Type B pancreatic cell (in vitro differentiated cells): ENCODE results near the gene ACOD1. TPM values are rescaled to one million over a fixed set of nuclear protein-coding genes. Genes with fewer than 3 reads are reported as not detected.
A peak's percentile ranks its signal among the peaks of the same experiment; 100 is the strongest.
"Not testable (repeated sequence)": the region's sequence is repeated elsewhere in the genome, so short reads cannot be mapped to it uniquely, and the experiment has no call there.

Source experiments
- DNase-seq: peaks from one replicate; pipeline ENCODE4 v3.0.0; 2021; ENCODE audit warnings: mixed read lengths; ENCODE audit not compliant: unreplicated experiment; ENCODE audit errors: extremely low spot score
- H3K27ac Mint-ChIP-seq: 2 replicates; pipeline ENCODE4 v1.8.0; 2021; ENCODE audit warnings: mild to moderate bottlenecking, mixed read lengths
- H3K27me3 Mint-ChIP-seq: 2 replicates; pipeline ENCODE4 v1.8.0; 2021; ENCODE audit warnings: mixed read lengths
- H3K36me3 Mint-ChIP-seq: 2 replicates; pipeline ENCODE4 v1.8.0; 2021; ENCODE audit warnings: mixed read lengths
- H3K4me1 Mint-ChIP-seq: one replicate; pipeline ENCODE4 v1.8.0; 2021; ENCODE audit warnings: mixed read lengths; ENCODE audit not compliant: unreplicated experiment
- H3K4me3 Mint-ChIP-seq: 2 replicates; pipeline ENCODE4 v1.8.0; 2021; ENCODE audit warnings: mild to moderate bottlenecking, mixed read lengths
- H3K9me3 Mint-ChIP-seq: 2 replicates; pipeline ENCODE4 v1.8.0; 2021; ENCODE audit warnings: mixed read lengths
- long read RNA-seq: library from polyadenylated mRNA; unstranded; transcript quantifications from one replicate; pipeline ENCODE4 v2.0.0, GENCODE V29; 2020
- total RNA-seq: library from RNA; stranded (reverse); gene quantifications from 2 replicates; pipeline ENCODE4 v1.2.1, GENCODE V29; 2021; ENCODE audit warnings: low replicate concordance
- TF ChIP-seq, protein P1 (sequence below): fragments of 200-600 bp; sonication (generic); conservative IDR thresholded peaks from 2 replicates; pipeline ENCODE4 v1.5.0; 2021; ENCODE audit warnings: antibody characterized with exemption, mild to moderate bottlenecking

Gene ACOD1
- total RNA-seq = not detected in 2 replicates
- long read RNA-seq = 0 reads

DNA sequence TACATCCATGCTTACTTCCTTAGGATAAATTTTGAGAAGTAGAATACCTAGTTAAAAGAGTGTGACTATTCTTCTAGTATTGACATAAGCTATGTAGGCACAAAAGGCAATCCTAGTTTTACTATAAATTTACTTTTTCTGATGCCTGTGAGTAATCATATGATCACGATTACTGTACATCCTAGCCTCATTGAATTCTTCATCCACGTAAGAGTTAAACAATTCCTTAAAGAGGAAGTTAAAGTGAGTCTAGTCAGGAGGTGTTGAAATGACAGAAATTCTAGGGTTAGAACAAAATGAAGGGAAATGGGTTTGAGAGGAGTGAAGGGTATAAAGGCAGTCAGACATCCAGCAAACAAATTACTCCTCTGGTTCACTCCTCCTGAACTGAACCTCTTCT lies at the start of gene ACOD1:
TSS of gene ACOD1 (plus strand) at position 363 of the 400 bp plus-strand sequence. CDS start 48 bp downstream, outside the sequence.
- no peak within 1 kb of the TSS for H3K27ac Mint-ChIP-seq
- H3K27me3 Mint-ChIP-seq = peaks cover 11% of the 10 kb centered on the region
- H3K4me1 Mint-ChIP-seq = no peaks in the 10 kb centered on the region
- no peak within 1 kb of the TSS for H3K4me3 Mint-ChIP-seq
- no peak for DNase-seq
- TF ChIP-seq, protein P1, sequence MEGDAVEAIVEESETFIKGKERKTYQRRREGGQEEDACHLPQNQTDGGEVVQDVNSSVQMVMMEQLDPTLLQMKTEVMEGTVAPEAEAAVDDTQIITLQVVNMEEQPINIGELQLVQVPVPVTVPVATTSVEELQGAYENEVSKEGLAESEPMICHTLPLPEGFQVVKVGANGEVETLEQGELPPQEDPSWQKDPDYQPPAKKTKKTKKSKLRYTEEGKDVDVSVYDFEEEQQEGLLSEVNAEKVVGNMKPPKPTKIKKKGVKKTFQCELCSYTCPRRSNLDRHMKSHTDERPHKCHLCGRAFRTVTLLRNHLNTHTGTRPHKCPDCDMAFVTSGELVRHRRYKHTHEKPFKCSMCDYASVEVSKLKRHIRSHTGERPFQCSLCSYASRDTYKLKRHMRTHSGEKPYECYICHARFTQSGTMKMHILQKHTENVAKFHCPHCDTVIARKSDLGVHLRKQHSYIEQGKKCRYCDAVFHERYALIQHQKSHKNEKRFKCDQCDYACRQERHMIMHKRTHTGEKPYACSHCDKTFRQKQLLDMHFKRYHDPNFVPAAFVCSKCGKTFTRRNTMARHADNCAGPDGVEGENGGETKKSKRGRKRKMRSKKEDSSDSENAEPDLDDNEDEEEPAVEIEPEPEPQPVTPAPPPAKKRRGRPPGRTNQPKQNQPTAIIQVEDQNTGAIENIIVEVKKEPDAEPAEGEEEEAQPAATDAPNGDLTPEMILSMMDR = no peak
- peaks cover 4% of the 10 kb centered on the region for H3K9me3 Mint-ChIP-seq
- H3K36me3 Mint-ChIP-seq = no peaks in the 10 kb centered on the region

DNA sequence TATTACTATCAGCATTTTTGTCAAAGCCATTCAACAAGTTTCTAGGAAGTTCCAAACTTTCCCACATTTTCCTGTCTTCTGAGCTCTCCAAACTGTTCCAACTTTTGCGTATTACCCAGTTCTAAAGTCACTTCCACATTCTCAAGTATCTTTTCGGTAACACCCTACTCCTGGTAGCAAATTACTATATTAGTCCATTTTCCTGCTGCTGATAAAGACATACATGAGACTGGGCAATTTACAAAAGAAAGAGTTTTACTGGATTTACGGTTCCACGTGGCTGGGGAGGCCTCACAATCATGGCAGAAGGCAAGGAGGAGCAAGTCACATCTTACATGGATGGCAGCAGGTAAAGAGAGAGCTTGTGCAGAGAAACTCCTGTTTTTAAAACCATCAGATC lies 49.2 kb upstream of the ACOD1 start:
- H3K36me3 Mint-ChIP-seq, H3K4me3 Mint-ChIP-seq, H3K27ac Mint-ChIP-seq, DNase-seq: not testable (repeated sequence)
- H3K27me3 Mint-ChIP-seq = peaks cover 15% of the 10 kb centered on the region
- H3K4me1 Mint-ChIP-seq = peaks cover 10% of the 10 kb centered on the region
- H3K9me3 Mint-ChIP-seq = peaks cover 19% of the 10 kb centered on the region

DNA sequence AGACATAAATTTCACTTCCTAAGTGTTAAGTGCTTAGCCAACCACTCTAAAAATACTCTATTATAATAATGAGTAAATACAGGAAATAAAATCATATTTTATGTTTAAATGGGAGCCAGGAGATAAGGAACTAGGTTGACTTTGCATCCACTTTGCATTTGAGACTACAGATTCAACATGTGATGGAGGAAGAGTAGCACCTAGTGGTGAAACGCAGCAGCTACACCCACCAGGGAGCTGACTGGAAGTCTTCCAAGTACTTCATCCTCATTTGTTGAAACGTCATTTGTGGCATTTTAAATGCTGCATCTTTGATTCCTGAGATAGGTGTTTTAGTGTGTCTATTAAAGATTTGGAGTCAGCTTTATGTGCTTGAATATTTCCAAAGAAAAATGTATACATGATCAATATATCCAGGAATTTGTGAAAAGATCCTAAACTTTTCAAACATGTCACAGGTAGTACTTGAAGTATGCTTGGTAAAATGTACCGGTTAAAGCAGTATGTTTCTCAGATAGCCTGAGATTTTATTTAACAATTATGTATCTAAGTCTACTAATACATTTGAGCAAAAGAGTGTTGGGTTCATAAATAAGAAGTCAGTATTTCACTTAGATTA lies 44.7 kb upstream of the ACOD1 start:
- TF ChIP-seq, protein P1 = peak; percentile 98
- peaks cover 11% of the 10 kb centered on the region for H3K9me3 Mint-ChIP-seq
- H3K27me3 Mint-ChIP-seq = peaks cover 12% of the 10 kb centered on the region
- no peak overlapping the region for H3K27ac Mint-ChIP-seq
- H3K4me3 Mint-ChIP-seq = no peak overlapping the region
- no peak for DNase-seq
- no peaks in the 10 kb centered on the region for H3K36me3 Mint-ChIP-seq
- peaks cover 10% of the 10 kb centered on the region for H3K4me1 Mint-ChIP-seq

DNA sequence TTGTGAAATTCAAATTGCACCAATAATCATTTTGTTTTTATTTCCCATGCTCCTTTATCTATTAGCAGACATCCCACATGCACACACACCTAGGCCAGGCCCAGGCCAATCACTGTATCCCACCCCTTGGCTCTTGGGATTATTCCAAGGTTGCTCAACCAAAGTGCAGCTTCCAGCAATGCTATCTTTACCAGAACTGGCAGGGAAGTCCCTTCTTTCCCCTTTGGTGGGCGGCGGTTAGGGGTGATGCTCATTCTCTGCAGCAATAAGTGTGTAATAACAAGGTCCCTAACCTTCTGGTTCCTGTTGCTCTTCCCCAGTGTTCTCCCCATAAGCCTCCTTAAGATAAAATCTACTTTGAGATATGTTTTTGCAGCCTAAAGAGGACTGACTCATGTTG lies 43.8 kb upstream of the ACOD1 start:
- Mint-ChIP-seq H3K4me3 (no peak overlapping the region), H3K36me3 (no peaks in the 10 kb centered on the region), H3K27me3 (peaks cover 15% of the 10 kb centered on the region), H3K9me3 (peaks cover 4% of the 10 kb centered on the region), H3K27ac (no peak overlapping the region), H3K4me1 (peaks cover 10% of the 10 kb centered on the region)
- DNase-seq = no peak
- TF ChIP-seq, protein P1 = no peak

DNA sequence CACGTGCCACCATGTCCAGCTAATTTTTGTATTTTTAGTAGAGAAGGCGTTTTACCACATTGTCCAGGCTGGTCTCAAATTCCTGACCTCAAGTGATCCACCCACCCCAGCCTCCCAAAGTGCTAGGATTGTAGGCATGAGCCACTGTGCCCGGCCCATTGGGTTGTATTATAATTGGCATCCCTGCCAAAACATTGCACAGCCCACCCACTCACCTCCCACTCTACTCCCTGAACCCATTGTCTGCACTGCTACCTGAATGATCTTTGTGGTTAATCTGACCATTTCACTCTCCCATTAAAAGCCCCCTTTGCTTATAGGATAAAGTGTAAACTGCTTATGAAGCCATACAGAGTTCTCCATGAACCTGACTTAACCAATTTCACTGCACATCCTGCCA lies 35.8 kb upstream of the ACOD1 start:
- TF ChIP-seq, protein P1 = no peak
- no peak for DNase-seq
- H3K27me3 Mint-ChIP-seq = peaks cover 6% of the 10 kb centered on the region

DNA sequence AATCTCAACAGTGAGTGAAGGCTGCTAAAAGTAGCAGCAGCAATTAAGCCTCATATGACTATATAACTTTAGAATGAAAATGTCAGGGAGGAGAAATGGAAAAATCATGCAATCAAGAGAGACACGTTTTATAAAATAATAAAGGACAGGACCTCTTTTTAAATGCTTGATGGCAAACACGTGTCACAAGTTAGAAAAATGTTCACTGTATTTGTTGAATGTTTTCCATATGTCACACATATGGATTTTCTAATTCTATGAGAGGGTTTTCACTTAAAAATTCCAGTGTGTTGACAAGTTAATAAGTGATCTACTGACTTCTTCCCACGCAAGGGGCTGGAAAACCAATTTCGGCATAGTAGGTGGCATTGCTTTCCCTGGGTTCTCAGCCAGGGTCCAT lies 34.4 kb upstream of the ACOD1 start:
- TF ChIP-seq, protein P1 = no peak
- DNase-seq = no peak
- Mint-ChIP-seq H3K27ac (no peak overlapping the region), H3K36me3 (no peaks in the 10 kb centered on the region), H3K27me3 (peaks cover 6% of the 10 kb centered on the region), H3K9me3 (peaks cover 12% of the 10 kb centered on the region), H3K4me3 (no peak overlapping the region), H3K4me1 (no peaks in the 10 kb centered on the region)

More for the DNA sequence above, 35.8 kb upstream of the ACOD1 start:
- Mint-ChIP-seq H3K9me3 (peaks cover 6% of the 10 kb centered on the region), H3K27ac (no peak overlapping the region), H3K4me3 (no peak overlapping the region), H3K36me3 (no peaks in the 10 kb centered on the region), H3K4me1 (no peaks in the 10 kb centered on the region)
